Bronchial epithelial cell (primary cell): Measurements from ENCODE around the gene TSGA10IP. TPM values are rescaled to one million over a fixed set of nuclear protein-coding genes. Genes with fewer than 3 reads are reported as not detected.

ENCODE experiments used
- DNase-seq: peaks from one replicate; pipeline ENCODE4 v3.0.0-alpha.2; 2010; ENCODE audit warnings: low read depth
- FAIRE-seq: peaks from 2 replicates; lab custom pipeline; 2011; peaks lifted over from hg19 to GRCh38; lab: Jason Lieb, UNC
- H3K27me3 ChIP-seq: 2 replicates; pipeline ENCODE4 v1.5.1; 2011; ENCODE audit warnings: low read length; ENCODE audit not compliant: control insufficient read depth, insufficient read depth
- H3K36me3 ChIP-seq: 2 replicates; pipeline ENCODE4 v1.5.1; 2011; ENCODE audit warnings: low read length; ENCODE audit not compliant: control insufficient read depth, insufficient read depth
- H3K4me3 ChIP-seq: 2 replicates; pipeline ENCODE4 v1.5.1; 2011; ENCODE audit warnings: mild to moderate bottlenecking, low read depth, low read length, control low read depth
- total RNA-seq: library from RNA; depleted of rRNA; stranded (reverse); fragments of >200 nt; gene quantifications from 2 replicates; pipeline ENCODE4 v1.2.1, GENCODE V29; 2014
- TF ChIP-seq, protein P1 (sequence below): IDR thresholded peaks from 2 replicates; pipeline ENCODE4 v1.5.1; 2011; ENCODE audit warnings: mild to moderate bottlenecking, moderate library complexity, low read length, control low read depth, inconsistent platforms; ENCODE audit not compliant: insufficient read depth, severe bottlenecking

The TSGA10IP gene
- total RNA-seq, 1 donor from 2014 or later = not detected

- TF ChIP-seq, protein P1, sequence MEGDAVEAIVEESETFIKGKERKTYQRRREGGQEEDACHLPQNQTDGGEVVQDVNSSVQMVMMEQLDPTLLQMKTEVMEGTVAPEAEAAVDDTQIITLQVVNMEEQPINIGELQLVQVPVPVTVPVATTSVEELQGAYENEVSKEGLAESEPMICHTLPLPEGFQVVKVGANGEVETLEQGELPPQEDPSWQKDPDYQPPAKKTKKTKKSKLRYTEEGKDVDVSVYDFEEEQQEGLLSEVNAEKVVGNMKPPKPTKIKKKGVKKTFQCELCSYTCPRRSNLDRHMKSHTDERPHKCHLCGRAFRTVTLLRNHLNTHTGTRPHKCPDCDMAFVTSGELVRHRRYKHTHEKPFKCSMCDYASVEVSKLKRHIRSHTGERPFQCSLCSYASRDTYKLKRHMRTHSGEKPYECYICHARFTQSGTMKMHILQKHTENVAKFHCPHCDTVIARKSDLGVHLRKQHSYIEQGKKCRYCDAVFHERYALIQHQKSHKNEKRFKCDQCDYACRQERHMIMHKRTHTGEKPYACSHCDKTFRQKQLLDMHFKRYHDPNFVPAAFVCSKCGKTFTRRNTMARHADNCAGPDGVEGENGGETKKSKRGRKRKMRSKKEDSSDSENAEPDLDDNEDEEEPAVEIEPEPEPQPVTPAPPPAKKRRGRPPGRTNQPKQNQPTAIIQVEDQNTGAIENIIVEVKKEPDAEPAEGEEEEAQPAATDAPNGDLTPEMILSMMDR = no peak
- H3K36me3 ChIP-seq = peaks cover 16% of the 10 kb centered on the region
- no peak for FAIRE-seq
- no peaks in the 10 kb centered on the region for H3K27me3 ChIP-seq
- peak overlapping the region; percentile 79 for H3K4me3 ChIP-seq
- DNase-seq = no peak
Observed at GRCh38 chr11:65960824-65961266, 15.6 kb downstream of the TSGA10IP start.

- peak within 1 kb of the TSS; percentile 79 for H3K4me3 ChIP-seq
- TF ChIP-seq, protein P1 = no peak
- peak; percentile 91 for DNase-seq
- H3K27me3 ChIP-seq = no peaks in the 10 kb centered on the region
- FAIRE-seq = no peak
- H3K36me3 ChIP-seq = peaks cover 22% of the 10 kb centered on the region
Observed at GRCh38 chr11:65961267-65962140, 16.2 kb downstream of the TSGA10IP start, which contains the start of gene SART1. Gene SART1, plus strand, starts transcription at chr11:65961734. Its CDS starts 47 bp downstream, at chr11:65961781.

DNA sequence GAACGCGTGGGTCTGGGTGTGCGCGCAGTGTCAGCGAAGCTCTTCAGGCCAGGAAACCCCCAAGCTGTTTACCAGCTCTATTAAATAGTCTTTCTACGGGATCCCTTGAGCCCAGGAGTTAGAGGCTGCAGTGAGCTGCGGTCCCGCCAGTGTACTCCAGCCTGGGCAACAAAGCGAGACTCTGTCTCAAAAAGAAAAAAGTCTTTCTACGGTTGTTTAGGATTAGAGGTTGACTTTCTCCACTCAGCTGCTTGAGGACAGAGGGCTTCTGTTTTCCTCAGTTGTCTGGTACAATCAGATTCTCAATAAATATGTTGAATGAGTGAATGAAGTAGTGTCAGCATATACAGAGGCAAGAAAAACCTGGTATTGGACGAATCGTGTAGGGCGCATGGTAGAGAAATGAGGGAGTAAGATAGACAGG, 16.9 kb downstream of the TSGA10IP start:
- FAIRE-seq = no peak
- TF ChIP-seq, protein P1 = no peak
- no peak for DNase-seq
- peak overlapping the region; percentile 79 for H3K4me3 ChIP-seq
- no peaks in the 10 kb centered on the region for H3K27me3 ChIP-seq
- peaks cover 26% of the 10 kb centered on the region for H3K36me3 ChIP-seq

- TF ChIP-seq, protein P1 = no peak
- no peaks in the 10 kb centered on the region for H3K27me3 ChIP-seq
- no peak for DNase-seq
- no peak for FAIRE-seq
- peaks cover 35% of the 10 kb centered on the region for H3K36me3 ChIP-seq
- H3K4me3 ChIP-seq = no peak overlapping the region
Observed at GRCh38 chr11:65964906-65965305, 19.6 kb downstream of the TSGA10IP start.

GRCh38 chr11:65965986-65966762, 20.9 kb downstream of the TSGA10IP start:
- H3K4me3 ChIP-seq = no peak overlapping the region
- FAIRE-seq (no peak), DNase-seq (no peak)
- H3K27me3 ChIP-seq = no peaks in the 10 kb centered on the region
- TF ChIP-seq, protein P1 = no peak
- H3K36me3 ChIP-seq = peaks cover 35% of the 10 kb centered on the region
